SU-DHL-6 (cell line): ENCODE measurements around the gene KCNB1.

Experiments used
- CTCF ChIP-seq: fragments of 200-600 bp; sonication (generic); IDR thresholded peaks from one replicate; pipeline ENCODE4 v1.5.1; 2017; ENCODE audit warnings: antibody characterized with exemption, mild to moderate bottlenecking, low read length, moderate library complexity; ENCODE audit not compliant: insufficient read depth, poor library complexity, severe bottlenecking
- EZH2phosphoT487 ChIP-seq: fragments of 200-600 bp; sonication (generic), shearing (Covaris generic); conservative IDR thresholded peaks from 2 replicates; pipeline ENCODE4 v1.6.1; 2018; ENCODE audit warnings: mild to moderate bottlenecking, antibody characterized with exemption, low read length, moderate library complexity, mixed read lengths

GRCh38 chr20:49353348-49353747 is 129.1 kb downstream of the KCNB1 start:
- no peak for TF ChIP-seq CTCF
- no peak for TF ChIP-seq EZH2phosphoT487
